SK-N-MC (cell line): ENCODE results near the gene PTPRQ.

Experiments
- DNase-seq: peaks from one replicate; pipeline ENCODE4 v3.0.0-alpha.2; 2011; ENCODE audit warnings: low read depth, low spot score
- H3K27ac ChIP-seq: fragments of 200-600 bp; sonication (generic); 2 replicates; pipeline ENCODE4 v1.5.1; 2016; ENCODE audit warnings: mixed run types
- H3K36me3 ChIP-seq: fragments of 200-600 bp; sonication (generic); 2 replicates; pipeline ENCODE4 v1.6.1; 2017; ENCODE audit warnings: antibody characterized with exemption, low read length, mixed read lengths; ENCODE audit not compliant: insufficient read depth
- H3K4me3 ChIP-seq: fragments of 200-600 bp; sonication (generic); 2 replicates; pipeline ENCODE4 v1.5.1; 2016
- H3K9ac ChIP-seq: fragments of 200-600 bp; sonication (generic); 2 replicates; pipeline ENCODE4 v1.8.0; 2017; ENCODE audit warnings: mixed run types, mixed read lengths; ENCODE audit not compliant: insufficient read length
- H3K9me3 ChIP-seq: fragments of 200-600 bp; sonication (generic); 2 replicates; pipeline ENCODE4 v1.6.1; 2017; ENCODE audit warnings: low read depth, mild to moderate bottlenecking, antibody characterized with exemption, low read length, moderate library complexity, mixed read lengths
- EZH2 ChIP-seq: fragments of 200-600 bp; sonication (generic); IDR thresholded peaks from one replicate; pipeline ENCODE4 v1.6.1; 2017; ENCODE audit warnings: antibody characterized with exemption
- FOXP2 ChIP-seq: optimal IDR thresholded peaks from 2 replicates; pipeline ENCODE3; 2011; ENCODE audit warnings: mild to moderate bottlenecking, moderate library complexity; ENCODE audit not compliant: insufficient read depth; ENCODE audit errors: extremely low read length, control extremely low read depth
- POLR2AphosphoS5 ChIP-seq: IDR thresholded peaks from 2 replicates; pipeline ENCODE4 v1.6.1; 2012; ENCODE audit warnings: mild to moderate bottlenecking, low read depth, low read length, borderline replicate concordance

PTPRQ gene

GRCh38 chr12:80690090-80690489 is 246.1 kb downstream of the PTPRQ start:
- Histone ChIP-seq H3K36me3 (no peaks in the 10 kb centered on the region), H3K9ac (no peak overlapping the region), H3K4me3 (no peak overlapping the region), H3K9me3 (no peaks in the 10 kb centered on the region), H3K27ac (no peak overlapping the region)
- no peak for TF ChIP-seq FOXP2
- no peak for TF ChIP-seq EZH2
- no peak for TF ChIP-seq POLR2AphosphoS5
- no peak for DNase-seq

DNA sequence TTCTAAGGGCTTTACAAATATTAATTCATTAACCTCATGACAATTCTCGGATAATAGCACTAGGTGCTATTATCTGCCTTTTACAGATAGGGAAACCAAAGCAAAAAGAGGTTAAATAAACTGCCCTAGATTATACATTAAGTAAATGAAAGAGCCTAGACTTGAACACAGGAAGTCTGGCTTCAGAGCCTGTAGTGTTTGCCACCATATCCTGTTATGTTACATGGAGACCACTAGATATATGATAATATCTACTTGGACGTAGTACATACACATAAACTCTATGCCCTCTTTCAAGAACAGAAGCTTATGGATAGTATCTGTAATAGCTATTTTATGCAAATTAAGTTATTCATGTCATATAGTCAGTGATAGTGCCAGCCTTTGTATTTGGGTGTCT is 246.5 kb downstream of the PTPRQ start:
- no peak for TF ChIP-seq EZH2
- TF ChIP-seq POLR2AphosphoS5 = no peak
- no peak for TF ChIP-seq FOXP2
- H3K27ac ChIP-seq = no peak overlapping the region
- no peaks in the 10 kb centered on the region for H3K9me3 ChIP-seq
- no peak overlapping the region for H3K4me3 ChIP-seq
- DNase-seq = no peak
- H3K9ac ChIP-seq = no peak overlapping the region
- no peaks in the 10 kb centered on the region for H3K36me3 ChIP-seq

DNA sequence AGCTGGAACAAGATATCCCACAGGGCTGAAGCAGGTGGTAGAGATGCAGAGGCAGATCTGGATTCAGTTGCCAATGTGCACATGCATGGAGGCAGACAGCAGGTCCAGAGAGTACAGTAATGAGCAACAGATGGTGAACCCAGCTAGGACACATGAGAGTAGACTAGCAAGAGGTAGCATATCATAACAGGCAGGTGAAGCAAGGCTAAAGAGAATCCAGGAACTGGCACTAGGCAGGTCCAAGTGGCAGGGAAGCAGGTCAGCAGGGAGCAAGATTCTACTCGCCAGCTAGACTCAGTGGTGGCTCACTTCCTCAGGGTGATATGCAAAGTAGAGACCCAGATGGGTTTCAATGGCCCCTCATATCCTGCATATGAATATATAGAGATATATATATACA is 248.1 kb downstream of the PTPRQ start:
- no peak for TF ChIP-seq POLR2AphosphoS5
- no peak for TF ChIP-seq FOXP2
- no peak for TF ChIP-seq EZH2
- Histone ChIP-seq H3K9ac (no peak overlapping the region), H3K9me3 (no peaks in the 10 kb centered on the region), H3K4me3 (no peak overlapping the region), H3K36me3 (no peaks in the 10 kb centered on the region), H3K27ac (no peak overlapping the region)
- DNase-seq = no peak

DNA sequence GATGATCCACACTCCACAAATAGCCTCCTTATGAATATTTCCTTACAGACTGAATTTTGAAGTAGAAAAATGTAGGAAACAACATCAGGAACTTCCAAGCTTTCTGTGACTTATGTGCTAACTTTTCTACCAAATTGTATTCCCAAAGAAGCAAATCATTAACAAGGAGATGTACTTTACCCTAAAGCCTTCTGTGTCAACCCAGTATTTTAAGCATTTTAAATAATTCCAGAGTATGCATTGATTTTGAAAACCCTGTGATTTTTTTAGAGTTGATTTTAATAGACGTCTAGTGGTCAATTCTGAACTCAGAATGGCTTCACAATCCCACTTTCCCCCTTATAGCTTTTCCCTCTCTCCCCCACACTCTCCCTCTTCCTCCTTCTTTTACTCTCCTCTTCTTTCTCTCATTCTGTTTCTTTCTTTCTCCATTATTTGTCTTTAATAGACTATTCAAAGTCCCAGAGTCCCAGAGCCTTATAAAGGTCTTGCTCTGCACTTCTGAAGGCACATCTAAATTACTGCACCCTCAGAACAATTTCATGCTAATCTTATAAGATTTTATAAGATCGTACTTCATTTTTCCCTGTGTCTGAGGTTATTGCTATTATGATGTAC is 253.3 kb downstream of the PTPRQ start:
- Histone ChIP-seq H3K9me3 (no peaks in the 10 kb centered on the region), H3K36me3 (no peaks in the 10 kb centered on the region), H3K27ac (no peak overlapping the region), H3K9ac (no peak overlapping the region), H3K4me3 (no peak overlapping the region)
- TF ChIP-seq FOXP2 (no peak), POLR2AphosphoS5 (no peak), EZH2 (no peak)
- no peak for DNase-seq

DNA sequence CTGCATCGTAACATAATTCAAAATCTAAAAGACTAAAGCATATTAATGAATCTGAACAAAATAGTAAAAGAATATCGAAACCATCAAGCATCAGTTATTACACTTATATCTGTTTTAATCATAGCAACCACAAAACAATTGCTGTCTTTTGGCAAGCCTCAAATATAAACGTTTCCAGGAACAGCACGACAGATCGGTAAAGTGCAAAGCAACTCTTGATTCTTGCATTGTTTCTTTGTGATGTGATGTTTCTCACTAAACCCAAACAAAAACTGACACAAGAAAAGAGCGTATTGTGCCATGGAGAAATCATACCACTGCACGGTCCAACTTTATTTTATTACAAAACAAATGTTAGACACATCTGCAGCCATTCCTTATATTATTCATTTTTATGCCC is 254.2 kb downstream of the PTPRQ start:
- Histone ChIP-seq H3K9ac (no peak overlapping the region), H3K27ac (no peak overlapping the region), H3K36me3 (no peaks in the 10 kb centered on the region), H3K9me3 (no peaks in the 10 kb centered on the region), H3K4me3 (no peak overlapping the region)
- no peak for TF ChIP-seq FOXP2
- TF ChIP-seq POLR2AphosphoS5 = no peak
- no peak for TF ChIP-seq EZH2
- no peak for DNase-seq

DNA sequence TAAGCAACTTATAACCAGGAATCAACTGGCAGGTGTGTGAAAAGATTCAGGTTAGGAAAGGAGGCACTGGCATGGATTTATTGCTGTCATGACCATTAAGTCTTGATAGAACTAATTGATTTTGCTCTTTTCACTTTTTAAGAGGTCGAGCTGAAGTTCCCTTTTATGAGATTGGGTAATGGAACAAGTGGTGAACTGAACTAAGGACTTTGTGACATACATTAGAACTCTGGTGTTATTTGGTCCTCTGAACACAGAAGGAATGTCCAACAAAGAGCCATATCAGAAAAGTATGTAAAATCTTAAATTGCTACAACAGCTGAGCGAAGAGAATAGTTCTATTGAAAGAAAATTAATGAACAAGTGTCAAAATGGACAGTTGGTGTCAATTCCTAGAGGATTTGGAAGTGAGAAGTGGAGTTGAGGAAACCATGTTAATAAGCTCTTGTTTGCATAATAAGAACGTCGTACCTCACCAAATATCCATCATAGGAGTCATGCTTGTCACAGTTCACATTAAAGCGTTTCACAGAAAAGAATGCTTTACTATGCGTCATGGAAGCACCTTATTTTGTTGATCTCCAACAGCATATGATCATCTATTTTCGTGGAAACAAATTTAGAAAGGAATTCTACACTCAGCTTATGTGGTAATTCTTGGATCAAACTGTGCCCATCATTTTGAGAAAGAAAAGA is 255.0 kb downstream of the PTPRQ start:
- no peak overlapping the region for H3K9ac ChIP-seq
- H3K27ac ChIP-seq = no peak overlapping the region
- no peak for DNase-seq
- H3K36me3 ChIP-seq = no peaks in the 10 kb centered on the region
- no peak for TF ChIP-seq POLR2AphosphoS5
- no peak for TF ChIP-seq FOXP2
- no peak for TF ChIP-seq EZH2
- no peak overlapping the region for H3K4me3 ChIP-seq
- no peaks in the 10 kb centered on the region for H3K9me3 ChIP-seq

- DNase-seq = no peak
- Histone ChIP-seq H3K9ac (no peak overlapping the region), H3K9me3 (no peaks in the 10 kb centered on the region), H3K27ac (no peak overlapping the region), H3K36me3 (no peaks in the 10 kb centered on the region), H3K4me3 (no peak overlapping the region)
- no peak for TF ChIP-seq FOXP2
- no peak for TF ChIP-seq POLR2AphosphoS5
- TF ChIP-seq EZH2 = no peak
Measured at GRCh38 chr12:80700327-80700726, 256.3 kb downstream of the PTPRQ start.

GRCh38 chr12:80701388-80701787 is 257.4 kb downstream of the PTPRQ start:
- no peak for TF ChIP-seq EZH2
- no peak for TF ChIP-seq FOXP2
- no peak for TF ChIP-seq POLR2AphosphoS5
- Histone ChIP-seq H3K9ac (no peak overlapping the region), H3K9me3 (no peaks in the 10 kb centered on the region), H3K4me3 (no peak overlapping the region), H3K36me3 (no peaks in the 10 kb centered on the region), H3K27ac (no peak overlapping the region)
- no peak for DNase-seq
